WTC11 (cell line): ENCODE results near the gene IL36A. TPM values are rescaled to one million over a fixed set of nuclear protein-coding genes. Genes with fewer than 3 reads are reported as not detected.

Experiments used
- ATAC-seq: fragments of 200-7000 bp; cut with Tn5 transposase; 2 replicates; pipeline ENCODE4 v1.10.0; 2021; ENCODE audit warnings: mild to moderate bottlenecking, moderate library complexity
- CTCF ChIA-PET: fragments of 300-600 bp; sonication (Branson Sonifier 250); formaldehyde crosslinking; loops from one replicate; lab custom pipeline; 2021; ENCODE audit warnings: antibody characterized with exemption; lab: Charles Lee
- POLR2A ChIA-PET: fragments of 350-600 bp; sonication (Branson Sonifier 250); formaldehyde crosslinking; loops from one replicate; lab custom pipeline; 2021; ENCODE audit warnings: antibody characterized with exemption; lab: Charles Lee
- DNase-seq: peaks from one replicate; pipeline ENCODE4 v3.0.0; 2021; ENCODE audit warnings: low spot score
- H3K27ac Mint-ChIP-seq: 2 replicates; pipeline ENCODE4 v1.8.0; 2021; ENCODE audit warnings: mixed read lengths
- H3K27me3 Mint-ChIP-seq: 2 replicates; pipeline ENCODE4 v1.8.0; 2021; ENCODE audit warnings: low read depth, mild to moderate bottlenecking, moderate library complexity, mixed read lengths
- H3K36me3 Mint-ChIP-seq: 2 replicates; pipeline ENCODE4 v1.8.0; 2021; ENCODE audit warnings: mixed read lengths
- H3K4me1 Mint-ChIP-seq: 2 replicates; pipeline ENCODE4 v1.8.0; 2022; ENCODE audit warnings: mixed read lengths
- H3K4me3 Mint-ChIP-seq: 2 replicates; pipeline ENCODE4 v1.8.0; 2021; ENCODE audit warnings: mild to moderate bottlenecking, moderate library complexity, mixed read lengths
- H3K9me3 Mint-ChIP-seq: 2 replicates; pipeline ENCODE4 v1.8.0; 2021; ENCODE audit warnings: mixed read lengths
- ATF1 ChIP-seq: sonication (generic); formaldehyde crosslinking; IDR thresholded peaks from 2 replicates; pipeline ENCODE4 v1.8.1; 2023; ENCODE audit warnings: mild to moderate bottlenecking, moderate library complexity, missing genetic modification reagents
- ELF4 ChIP-seq: sonication (generic); formaldehyde crosslinking; IDR thresholded peaks from 2 replicates; pipeline ENCODE4 v1.8.1; 2022; ENCODE audit warnings: low read depth, mild to moderate bottlenecking, moderate library complexity, missing genetic modification reagents
- ESRRA ChIP-seq: sonication (generic); formaldehyde crosslinking; IDR thresholded peaks from 2 replicates; pipeline ENCODE4 v1.8.1; 2022; ENCODE audit warnings: mild to moderate bottlenecking, missing genetic modification reagents, borderline replicate concordance
- FOXP1 ChIP-seq: sonication (generic); formaldehyde crosslinking; IDR thresholded peaks from 2 replicates; pipeline ENCODE4 v1.8.0; 2022; ENCODE audit warnings: missing genetic modification reagents, mild to moderate bottlenecking, moderate library complexity, borderline replicate concordance
- GABPB1 ChIP-seq: sonication (generic); formaldehyde crosslinking; IDR thresholded peaks from 2 replicates; pipeline ENCODE4 v1.8.1; 2023; ENCODE audit warnings: mild to moderate bottlenecking, missing genetic modification reagents
- NR1H2 ChIP-seq: sonication (generic); formaldehyde crosslinking; IDR thresholded peaks from 2 replicates; pipeline ENCODE4 v1.9.0; 2021; ENCODE audit warnings: mild to moderate bottlenecking, moderate library complexity, missing genetic modification reagents
- PRRX2 ChIP-seq: fragments of 250-450 bp; sonication (Bioruptor Pico); IDR thresholded peaks from 2 replicates; pipeline ENCODE4 v1.8.0; 2021; ENCODE audit warnings: mild to moderate bottlenecking
- ZNF263 ChIP-seq: sonication (generic); formaldehyde crosslinking; IDR thresholded peaks from 2 replicates; pipeline ENCODE4 v1.8.1; 2022; ENCODE audit warnings: low read depth, mild to moderate bottlenecking, moderate library complexity, missing genetic modification reagents
- ZNF396 ChIP-seq: fragments of 250-450 bp; sonication (Bioruptor Pico); IDR thresholded peaks from 2 replicates; pipeline ENCODE4 v1.8.0; 2021; ENCODE audit warnings: mild to moderate bottlenecking, moderate library complexity, borderline replicate concordance
- ZNF416 ChIP-seq: fragments of 250-450 bp; sonication (Bioruptor Pico); IDR thresholded peaks from 2 replicates; pipeline ENCODE4 v1.9.0; 2021; ENCODE audit warnings: mild to moderate bottlenecking, inconsistent platforms
- ZNF671 ChIP-seq: fragments of 250-450 bp; sonication (Bioruptor Pico); IDR thresholded peaks from 2 replicates; pipeline ENCODE4 v1.8.0; 2021; ENCODE audit warnings: mild to moderate bottlenecking
- total RNA-seq: library from RNA; stranded (reverse); gene quantifications from 3 replicates; pipeline ENCODE4 v1.2.3, GENCODE V29; 2021
- TF ChIP-seq, protein P1 (sequence below): sonication (generic); formaldehyde crosslinking; IDR thresholded peaks from 2 replicates; pipeline ENCODE4 v1.8.0; 2022; ENCODE audit warnings: missing genetic modification reagents
- TF ChIP-seq, protein P2 (sequence below): sonication (generic); formaldehyde crosslinking; IDR thresholded peaks from 2 replicates; pipeline ENCODE4 v1.8.1; 2023; ENCODE audit warnings: mild to moderate bottlenecking, missing genetic modification reagents, moderate library complexity
- TF ChIP-seq, protein P3 (sequence below): sonication (generic); formaldehyde crosslinking; IDR thresholded peaks from 2 replicates; pipeline ENCODE4 v1.8.0; 2022; ENCODE audit warnings: mild to moderate bottlenecking, missing genetic modification reagents
- TF ChIP-seq, protein P4 (sequence below): sonication (generic); formaldehyde crosslinking; conservative IDR thresholded peaks from 2 replicates; pipeline ENCODE4 v1.8.1; 2022; ENCODE audit warnings: mild to moderate bottlenecking, missing genetic modification reagents
- TF ChIP-seq, protein P5 (sequence below): sonication (generic); formaldehyde crosslinking; IDR thresholded peaks from 2 replicates; pipeline ENCODE4 v1.8.1; 2023; ENCODE audit warnings: mild to moderate bottlenecking, missing genetic modification reagents
- TF ChIP-seq, protein P6 (sequence below): fragments of 250-450 bp; sonication (Bioruptor Pico); IDR thresholded peaks from 2 replicates; pipeline ENCODE4 v1.9.0; 2021; ENCODE audit warnings: mild to moderate bottlenecking
- TF ChIP-seq, protein P7 (sequence below): sonication (generic); formaldehyde crosslinking; IDR thresholded peaks from 2 replicates; pipeline ENCODE4 v1.8.0; 2023; ENCODE audit warnings: mild to moderate bottlenecking, missing genetic modification reagents

The IL36A gene
- total RNA-seq, 1 experiment from 2014 or later, result not detected

DNA sequence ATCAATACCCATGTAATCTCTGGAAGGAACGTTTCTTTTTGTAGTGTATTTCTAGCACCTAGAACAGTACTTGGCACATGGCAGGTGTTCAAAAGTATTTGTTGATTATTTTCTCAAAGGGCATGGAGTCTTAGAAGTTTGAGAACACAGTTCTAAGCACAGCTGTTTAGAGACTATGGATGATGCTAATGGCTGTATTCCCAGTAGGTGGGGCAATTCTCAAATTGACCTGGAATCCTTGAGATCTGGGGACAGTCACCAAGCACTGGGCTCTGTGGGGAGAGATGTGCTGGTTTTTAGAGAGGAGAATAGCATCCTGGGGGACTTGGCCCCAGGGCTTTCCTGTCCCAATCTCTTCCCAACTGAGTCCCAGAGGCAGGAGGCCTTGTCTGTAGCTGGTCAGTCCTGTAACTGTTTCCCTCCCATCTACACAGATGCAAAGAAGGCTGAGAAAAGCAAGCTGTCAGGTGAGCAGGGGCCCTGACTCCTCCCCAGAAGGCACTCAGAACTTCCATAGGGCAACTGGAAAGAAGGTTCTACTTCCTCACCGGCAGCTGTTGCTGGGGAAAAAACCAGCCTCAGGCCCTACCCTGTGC lies 44.9 kb upstream of the IL36A start (continued):
- TF ChIP-seq PRRX2, result no peak

DNA sequence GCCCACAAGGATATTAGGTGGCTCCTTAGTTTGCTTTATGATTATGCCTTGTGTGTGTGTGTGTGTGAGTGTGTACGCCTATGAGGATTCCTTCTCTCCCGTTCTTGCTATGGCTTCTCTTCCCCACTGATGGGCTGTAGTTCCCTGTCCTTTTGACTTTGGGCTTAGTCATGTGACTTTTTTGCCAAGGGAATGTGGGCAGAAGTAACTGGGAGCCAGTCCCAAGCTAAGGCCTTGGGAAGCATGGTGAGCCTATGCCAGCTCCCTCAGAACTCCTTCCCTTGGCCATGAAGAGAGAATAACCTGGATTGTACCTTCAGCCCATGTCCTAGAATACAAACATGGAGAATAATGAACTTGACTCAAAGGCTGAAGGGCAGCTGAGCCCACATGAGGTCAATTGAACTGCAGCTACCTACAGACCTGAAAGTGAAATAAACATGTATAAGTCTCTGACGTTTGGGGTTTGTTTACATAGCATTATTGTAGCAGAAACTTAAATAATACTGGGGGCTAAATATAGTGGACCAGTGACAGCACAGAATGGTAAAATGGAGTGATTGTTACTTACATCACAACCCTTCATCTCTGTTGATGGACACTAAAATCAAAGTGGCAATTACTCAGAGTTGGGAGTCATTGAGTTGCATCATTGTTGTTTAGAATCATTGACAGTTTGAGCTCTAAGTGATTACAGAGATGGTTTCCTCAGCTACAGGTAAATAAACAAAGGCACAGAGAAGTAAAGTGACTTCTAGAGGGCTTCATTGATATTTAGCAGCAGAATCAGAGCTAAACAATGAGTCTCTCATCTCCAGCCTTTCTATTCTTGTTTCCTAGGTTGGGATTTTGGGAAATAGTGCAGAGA lies 42.7 kb upstream of the IL36A start:
- CTCF ChIA-PET, result interaction anchor here (10.4 kb wide), 1 partner anchor 21 kb away, joined by 141 read pairs; no protein-coding TSS in a partner anchor
- H3K27ac Mint-ChIP-seq, result no peak overlapping the region

DNA sequence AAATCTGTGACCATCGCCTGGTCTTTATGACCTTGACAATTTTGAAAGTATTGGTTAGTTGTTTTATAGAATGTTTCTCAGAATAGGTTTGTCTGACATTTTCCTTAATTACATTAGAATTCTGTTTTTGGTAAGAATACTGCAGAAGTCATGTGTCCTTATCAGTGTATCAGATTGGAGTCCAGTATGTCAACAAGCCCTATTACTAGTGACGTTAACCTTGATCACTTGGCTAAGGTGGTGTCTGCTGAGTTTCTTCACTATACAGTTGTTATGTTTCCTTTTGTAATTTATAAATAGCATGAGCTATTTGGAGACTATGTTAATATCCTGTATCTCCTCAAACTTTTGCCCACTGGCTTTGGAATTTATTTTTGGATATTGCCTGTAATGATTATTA lies 38.2 kb upstream of the IL36A start:
- ATAC-seq (no peak), DNase-seq (no peak)
- H3K36me3 Mint-ChIP-seq, result no peaks in the 10 kb centered on the region
- H3K4me3 Mint-ChIP-seq, result no peak overlapping the region
- ChIA-PET POLR2A (no interaction called here), CTCF (no interaction called here)
- peaks cover 35% of the 10 kb centered on the region for H3K27me3 Mint-ChIP-seq
- H3K27ac Mint-ChIP-seq, result no peak overlapping the region
- no peaks in the 10 kb centered on the region for H3K4me1 Mint-ChIP-seq
- no peaks in the 10 kb centered on the region for H3K9me3 Mint-ChIP-seq
- TF ChIP-seq ELF4, result no peak
- no peak for TF ChIP-seq ATF1
- TF ChIP-seq ZNF671, result no peak
- no peak for TF ChIP-seq ZNF416
- no peak for TF ChIP-seq ESRRA (CRISPR knock-in tag)
- no peak for TF ChIP-seq FOXP1
- TF ChIP-seq, protein P1, sequence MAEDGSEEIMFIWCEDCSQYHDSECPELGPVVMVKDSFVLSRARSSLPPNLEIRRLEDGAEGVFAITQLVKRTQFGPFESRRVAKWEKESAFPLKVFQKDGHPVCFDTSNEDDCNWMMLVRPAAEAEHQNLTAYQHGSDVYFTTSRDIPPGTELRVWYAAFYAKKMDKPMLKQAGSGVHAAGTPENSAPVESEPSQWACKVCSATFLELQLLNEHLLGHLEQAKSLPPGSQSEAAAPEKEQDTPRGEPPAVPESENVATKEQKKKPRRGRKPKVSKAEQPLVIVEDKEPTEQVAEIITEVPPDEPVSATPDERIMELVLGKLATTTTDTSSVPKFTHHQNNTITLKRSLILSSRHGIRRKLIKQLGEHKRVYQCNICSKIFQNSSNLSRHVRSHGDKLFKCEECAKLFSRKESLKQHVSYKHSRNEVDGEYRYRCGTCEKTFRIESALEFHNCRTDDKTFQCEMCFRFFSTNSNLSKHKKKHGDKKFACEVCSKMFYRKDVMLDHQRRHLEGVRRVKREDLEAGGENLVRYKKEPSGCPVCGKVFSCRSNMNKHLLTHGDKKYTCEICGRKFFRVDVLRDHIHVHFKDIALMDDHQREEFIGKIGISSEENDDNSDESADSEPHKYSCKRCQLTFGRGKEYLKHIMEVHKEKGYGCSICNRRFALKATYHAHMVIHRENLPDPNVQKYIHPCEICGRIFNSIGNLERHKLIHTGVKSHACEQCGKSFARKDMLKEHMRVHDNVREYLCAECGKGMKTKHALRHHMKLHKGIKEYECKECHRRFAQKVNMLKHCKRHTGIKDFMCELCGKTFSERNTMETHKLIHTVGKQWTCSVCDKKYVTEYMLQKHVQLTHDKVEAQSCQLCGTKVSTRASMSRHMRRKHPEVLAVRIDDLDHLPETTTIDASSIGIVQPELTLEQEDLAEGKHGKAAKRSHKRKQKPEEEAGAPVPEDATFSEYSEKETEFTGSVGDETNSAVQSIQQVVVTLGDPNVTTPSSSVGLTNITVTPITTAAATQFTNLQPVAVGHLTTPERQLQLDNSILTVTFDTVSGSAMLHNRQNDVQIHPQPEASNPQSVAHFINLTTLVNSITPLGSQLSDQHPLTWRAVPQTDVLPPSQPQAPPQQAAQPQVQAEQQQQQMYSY (CRISPR knock-in tag), result no peak
- TF ChIP-seq, protein P2, sequence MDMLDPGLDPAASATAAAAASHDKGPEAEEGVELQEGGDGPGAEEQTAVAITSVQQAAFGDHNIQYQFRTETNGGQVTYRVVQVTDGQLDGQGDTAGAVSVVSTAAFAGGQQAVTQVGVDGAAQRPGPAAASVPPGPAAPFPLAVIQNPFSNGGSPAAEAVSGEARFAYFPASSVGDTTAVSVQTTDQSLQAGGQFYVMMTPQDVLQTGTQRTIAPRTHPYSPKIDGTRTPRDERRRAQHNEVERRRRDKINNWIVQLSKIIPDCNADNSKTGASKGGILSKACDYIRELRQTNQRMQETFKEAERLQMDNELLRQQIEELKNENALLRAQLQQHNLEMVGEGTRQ (CRISPR knock-in tag), result no peak
- TF ChIP-seq, protein P3, sequence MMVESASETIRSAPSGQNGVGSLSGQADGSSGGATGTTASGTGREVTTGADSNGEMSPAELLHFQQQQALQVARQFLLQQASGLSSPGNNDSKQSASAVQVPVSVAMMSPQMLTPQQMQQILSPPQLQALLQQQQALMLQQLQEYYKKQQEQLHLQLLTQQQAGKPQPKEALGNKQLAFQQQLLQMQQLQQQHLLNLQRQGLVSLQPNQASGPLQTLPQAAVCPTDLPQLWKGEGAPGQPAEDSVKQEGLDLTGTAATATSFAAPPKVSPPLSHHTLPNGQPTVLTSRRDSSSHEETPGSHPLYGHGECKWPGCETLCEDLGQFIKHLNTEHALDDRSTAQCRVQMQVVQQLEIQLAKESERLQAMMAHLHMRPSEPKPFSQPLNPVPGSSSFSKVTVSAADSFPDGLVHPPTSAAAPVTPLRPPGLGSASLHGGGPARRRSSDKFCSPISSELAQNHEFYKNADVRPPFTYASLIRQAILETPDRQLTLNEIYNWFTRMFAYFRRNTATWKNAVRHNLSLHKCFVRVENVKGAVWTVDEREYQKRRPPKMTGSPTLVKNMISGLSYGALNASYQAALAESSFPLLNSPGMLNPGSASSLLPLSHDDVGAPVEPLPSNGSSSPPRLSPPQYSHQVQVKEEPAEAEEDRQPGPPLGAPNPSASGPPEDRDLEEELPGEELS, result no peak
- TF ChIP-seq, protein P4, sequence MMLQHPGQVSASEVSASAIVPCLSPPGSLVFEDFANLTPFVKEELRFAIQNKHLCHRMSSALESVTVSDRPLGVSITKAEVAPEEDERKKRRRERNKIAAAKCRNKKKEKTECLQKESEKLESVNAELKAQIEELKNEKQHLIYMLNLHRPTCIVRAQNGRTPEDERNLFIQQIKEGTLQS (CRISPR knock-in tag), result no peak

More for the DNA sequence above, 42.7 kb upstream of the IL36A start:
- Mint-ChIP-seq H3K4me3 (no peak overlapping the region), H3K4me1 (peaks cover 8% of the 10 kb centered on the region; the same call in 1 of the 2 replicates), H3K36me3 (no peaks in the 10 kb centered on the region), H3K9me3 (no peaks in the 10 kb centered on the region), H3K27me3 (peaks cover 8% of the 10 kb centered on the region)
- TF ChIP-seq, protein P5, sequence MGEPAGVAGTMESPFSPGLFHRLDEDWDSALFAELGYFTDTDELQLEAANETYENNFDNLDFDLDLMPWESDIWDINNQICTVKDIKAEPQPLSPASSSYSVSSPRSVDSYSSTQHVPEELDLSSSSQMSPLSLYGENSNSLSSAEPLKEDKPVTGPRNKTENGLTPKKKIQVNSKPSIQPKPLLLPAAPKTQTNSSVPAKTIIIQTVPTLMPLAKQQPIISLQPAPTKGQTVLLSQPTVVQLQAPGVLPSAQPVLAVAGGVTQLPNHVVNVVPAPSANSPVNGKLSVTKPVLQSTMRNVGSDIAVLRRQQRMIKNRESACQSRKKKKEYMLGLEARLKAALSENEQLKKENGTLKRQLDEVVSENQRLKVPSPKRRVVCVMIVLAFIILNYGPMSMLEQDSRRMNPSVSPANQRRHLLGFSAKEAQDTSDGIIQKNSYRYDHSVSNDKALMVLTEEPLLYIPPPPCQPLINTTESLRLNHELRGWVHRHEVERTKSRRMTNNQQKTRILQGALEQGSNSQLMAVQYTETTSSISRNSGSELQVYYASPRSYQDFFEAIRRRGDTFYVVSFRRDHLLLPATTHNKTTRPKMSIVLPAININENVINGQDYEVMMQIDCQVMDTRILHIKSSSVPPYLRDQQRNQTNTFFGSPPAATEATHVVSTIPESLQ (CRISPR knock-in tag), result no peak
- TF ChIP-seq, protein P6, sequence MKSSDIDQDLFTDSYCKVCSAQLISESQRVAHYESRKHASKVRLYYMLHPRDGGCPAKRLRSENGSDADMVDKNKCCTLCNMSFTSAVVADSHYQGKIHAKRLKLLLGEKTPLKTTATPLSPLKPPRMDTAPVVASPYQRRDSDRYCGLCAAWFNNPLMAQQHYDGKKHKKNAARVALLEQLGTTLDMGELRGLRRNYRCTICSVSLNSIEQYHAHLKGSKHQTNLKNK (CRISPR knock-in tag), result no peak
- no peak for TF ChIP-seq NR1H2 (CRISPR knock-in tag)
- no peak for TF ChIP-seq ZNF396
- TF ChIP-seq GABPB1, result no peak
- TF ChIP-seq, protein P4 (CRISPR knock-in tag), result no peak
- no peak for TF ChIP-seq ZNF263 (CRISPR knock-in tag)
- TF ChIP-seq, protein P7, sequence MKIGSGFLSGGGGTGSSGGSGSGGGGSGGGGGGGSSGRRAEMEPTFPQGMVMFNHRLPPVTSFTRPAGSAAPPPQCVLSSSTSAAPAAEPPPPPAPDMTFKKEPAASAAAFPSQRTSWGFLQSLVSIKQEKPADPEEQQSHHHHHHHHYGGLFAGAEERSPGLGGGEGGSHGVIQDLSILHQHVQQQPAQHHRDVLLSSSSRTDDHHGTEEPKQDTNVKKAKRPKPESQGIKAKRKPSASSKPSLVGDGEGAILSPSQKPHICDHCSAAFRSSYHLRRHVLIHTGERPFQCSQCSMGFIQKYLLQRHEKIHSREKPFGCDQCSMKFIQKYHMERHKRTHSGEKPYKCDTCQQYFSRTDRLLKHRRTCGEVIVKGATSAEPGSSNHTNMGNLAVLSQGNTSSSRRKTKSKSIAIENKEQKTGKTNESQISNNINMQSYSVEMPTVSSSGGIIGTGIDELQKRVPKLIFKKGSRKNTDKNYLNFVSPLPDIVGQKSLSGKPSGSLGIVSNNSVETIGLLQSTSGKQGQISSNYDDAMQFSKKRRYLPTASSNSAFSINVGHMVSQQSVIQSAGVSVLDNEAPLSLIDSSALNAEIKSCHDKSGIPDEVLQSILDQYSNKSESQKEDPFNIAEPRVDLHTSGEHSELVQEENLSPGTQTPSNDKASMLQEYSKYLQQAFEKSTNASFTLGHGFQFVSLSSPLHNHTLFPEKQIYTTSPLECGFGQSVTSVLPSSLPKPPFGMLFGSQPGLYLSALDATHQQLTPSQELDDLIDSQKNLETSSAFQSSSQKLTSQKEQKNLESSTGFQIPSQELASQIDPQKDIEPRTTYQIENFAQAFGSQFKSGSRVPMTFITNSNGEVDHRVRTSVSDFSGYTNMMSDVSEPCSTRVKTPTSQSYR (CRISPR knock-in tag), result no peak
- DNase-seq (no peak), ATAC-seq (no peak)
- POLR2A ChIA-PET, result no interaction called here
